ENCODE results near the gene OVCA2. TPM values are rescaled to one million over a fixed set of nuclear protein-coding genes. Genes with fewer than 3 reads are reported as not detected.
A peak's percentile ranks its signal among the peaks of the same experiment; 100 is the strongest.

OVCA2 gene
- 10 to 100 TPM; 25.3 to 35.5 (median 33.0) TPM for total RNA-seq
- long read RNA-seq, donor 1, transcript OVCA2-201 (2 exons, 1,122 nt): major isoform, 44 of 44 reads
- long read RNA-seq, donor 1, partial matches to known transcripts: 0 of 44 reads
- long read RNA-seq, donor 1, other reads (novel, unspliced or antisense): 0 of 44 reads
- long read RNA-seq, donor 2, transcript OVCA2-201 (2 exons, 1,122 nt): major isoform, 78 of 78 reads
- long read RNA-seq, donor 2, partial matches to known transcripts: 0 of 78 reads
- long read RNA-seq, donor 2, other reads (novel, unspliced or antisense): 0 of 78 reads

DNA sequence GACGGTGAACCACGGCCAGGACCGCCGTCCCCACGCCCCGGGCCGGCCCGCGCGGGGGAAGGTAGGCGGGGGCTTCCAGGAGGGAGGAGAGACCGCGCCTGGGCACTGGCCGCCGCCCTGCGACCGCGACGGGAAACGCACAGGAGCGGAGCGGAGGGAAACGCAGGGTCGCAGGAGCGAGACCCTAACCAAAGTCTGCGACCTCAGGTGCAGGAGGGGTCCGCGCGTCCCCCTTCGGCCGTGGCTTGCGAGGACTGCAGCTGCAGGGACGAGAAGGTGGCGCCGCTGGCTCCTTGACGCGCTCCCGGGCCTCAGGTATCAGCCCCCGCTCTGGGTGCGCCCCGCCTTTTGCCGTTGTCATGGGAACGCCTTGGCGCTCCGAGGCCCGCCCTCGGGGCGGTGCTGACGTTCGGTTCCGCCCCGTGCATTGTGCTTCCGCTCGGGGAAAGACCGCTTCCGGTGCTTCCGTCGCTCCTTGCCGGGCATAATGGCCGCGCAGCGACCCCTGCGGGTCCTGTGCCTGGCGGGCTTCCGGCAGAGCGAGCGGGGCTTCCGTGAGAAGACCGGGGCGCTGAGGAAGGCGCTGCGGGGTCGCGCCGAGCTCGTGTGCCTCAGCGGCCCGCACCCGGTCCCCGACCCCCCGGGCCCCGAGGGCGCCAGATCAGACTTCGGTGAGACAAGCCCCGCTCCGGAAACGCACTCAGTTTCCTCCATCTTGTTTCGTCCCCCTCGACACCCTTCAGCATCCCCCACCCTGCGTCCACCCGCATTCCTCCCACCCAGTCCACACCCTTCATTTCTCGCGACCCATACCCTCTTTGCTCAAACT lies at the start of gene OVCA2:
OVCA2 (plus strand) TSS at position 462 of the 829 bp plus-strand sequence; CDS start at position 488, 26 bp downstream.
- ATAC-seq: peak; percentile 98
- H3K9me3 ChIP-seq: no peaks in the 10 kb centered on the region
- peak within 1 kb of the TSS; percentile 62 for H3K4me3 ChIP-seq
- H3K36me3 ChIP-seq (ENCODE audit: low read depth): no peaks in the 10 kb centered on the region
- intact Hi-C loops (cut with DNase I, micrococcal nuclease): loop anchor here in 1 of 2 donors (10.0 kb wide), 1 partner anchor 1813 kb away; no protein-coding TSS in a partner anchor
- DNase-seq: peak; percentile 96 to 97 (median 97)
- TF ChIP-seq, protein P1, sequence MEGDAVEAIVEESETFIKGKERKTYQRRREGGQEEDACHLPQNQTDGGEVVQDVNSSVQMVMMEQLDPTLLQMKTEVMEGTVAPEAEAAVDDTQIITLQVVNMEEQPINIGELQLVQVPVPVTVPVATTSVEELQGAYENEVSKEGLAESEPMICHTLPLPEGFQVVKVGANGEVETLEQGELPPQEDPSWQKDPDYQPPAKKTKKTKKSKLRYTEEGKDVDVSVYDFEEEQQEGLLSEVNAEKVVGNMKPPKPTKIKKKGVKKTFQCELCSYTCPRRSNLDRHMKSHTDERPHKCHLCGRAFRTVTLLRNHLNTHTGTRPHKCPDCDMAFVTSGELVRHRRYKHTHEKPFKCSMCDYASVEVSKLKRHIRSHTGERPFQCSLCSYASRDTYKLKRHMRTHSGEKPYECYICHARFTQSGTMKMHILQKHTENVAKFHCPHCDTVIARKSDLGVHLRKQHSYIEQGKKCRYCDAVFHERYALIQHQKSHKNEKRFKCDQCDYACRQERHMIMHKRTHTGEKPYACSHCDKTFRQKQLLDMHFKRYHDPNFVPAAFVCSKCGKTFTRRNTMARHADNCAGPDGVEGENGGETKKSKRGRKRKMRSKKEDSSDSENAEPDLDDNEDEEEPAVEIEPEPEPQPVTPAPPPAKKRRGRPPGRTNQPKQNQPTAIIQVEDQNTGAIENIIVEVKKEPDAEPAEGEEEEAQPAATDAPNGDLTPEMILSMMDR (IDR thresholded peaks at IDR 0.05): no peak
- H3K4me1 ChIP-seq (ENCODE audit: low read depth): peaks cover 7% of the 10 kb centered on the region

DNA sequence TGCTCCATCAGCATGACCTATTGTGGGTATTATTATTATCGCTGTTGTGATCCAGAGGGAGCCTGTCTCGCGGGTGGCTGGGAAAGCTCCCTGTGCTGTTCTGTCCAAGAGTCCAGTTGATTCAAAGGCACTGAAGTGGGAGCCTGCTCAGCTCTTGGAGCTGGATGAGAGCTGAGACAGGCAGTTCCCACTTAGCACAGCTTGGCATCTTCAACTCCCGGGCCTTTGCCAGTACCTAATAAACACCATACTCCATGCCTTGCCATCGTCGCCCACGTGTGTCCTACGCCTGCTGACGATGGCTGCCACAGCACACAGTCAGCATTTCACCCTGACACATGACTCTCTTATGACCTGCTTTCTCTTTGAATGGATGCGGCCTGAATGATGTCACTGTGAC lies 49.3 kb upstream of the OVCA2 start:
- DNase-seq (no peak), ATAC-seq (no peak)
- TF ChIP-seq, protein P1 (IDR thresholded peaks at IDR 0.05): no peak
- H3K9me3 ChIP-seq: no peaks in the 10 kb centered on the region
- H3K36me3 ChIP-seq (ENCODE audit: low read depth): no peaks in the 10 kb centered on the region
- no peak overlapping the region for H3K4me3 ChIP-seq
- intact Hi-C loops (cut with DNase I, micrococcal nuclease): no loop called here
- peaks cover 3% of the 10 kb centered on the region for H3K4me1 ChIP-seq (ENCODE audit: low read depth)

DNA sequence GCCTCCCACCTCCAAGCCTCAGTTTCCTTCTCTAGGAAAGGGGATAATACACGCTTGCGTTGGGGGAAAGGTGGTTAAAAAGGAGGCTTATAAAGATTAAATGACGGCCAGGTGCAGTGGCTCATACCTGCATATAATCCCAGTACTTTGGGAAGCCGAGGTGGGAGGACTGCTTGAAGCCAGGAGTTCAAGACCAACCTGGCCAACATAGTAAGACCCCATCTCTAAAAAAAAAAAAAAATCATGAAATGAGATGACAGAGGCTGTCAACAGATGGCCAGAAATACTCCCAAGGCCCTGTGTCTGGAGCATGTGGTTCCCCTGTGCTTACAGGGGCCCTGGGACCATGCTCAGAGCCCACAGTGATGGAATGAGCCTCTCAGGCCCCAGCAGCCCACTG lies 47.1 kb upstream of the OVCA2 start:
- H3K4me3 ChIP-seq: no peak overlapping the region
- no peaks in the 10 kb centered on the region for H3K36me3 ChIP-seq (ENCODE audit: low read depth)
- DNase-seq (no peak), ATAC-seq (no peak)
- H3K4me1 ChIP-seq (ENCODE audit: low read depth): peaks cover 17% of the 10 kb centered on the region
- intact Hi-C loops (cut with DNase I, micrococcal nuclease): no loop called here
- H3K9me3 ChIP-seq: no peaks in the 10 kb centered on the region
- TF ChIP-seq, protein P1 (IDR thresholded peaks at IDR 0.05): no peak

DNA sequence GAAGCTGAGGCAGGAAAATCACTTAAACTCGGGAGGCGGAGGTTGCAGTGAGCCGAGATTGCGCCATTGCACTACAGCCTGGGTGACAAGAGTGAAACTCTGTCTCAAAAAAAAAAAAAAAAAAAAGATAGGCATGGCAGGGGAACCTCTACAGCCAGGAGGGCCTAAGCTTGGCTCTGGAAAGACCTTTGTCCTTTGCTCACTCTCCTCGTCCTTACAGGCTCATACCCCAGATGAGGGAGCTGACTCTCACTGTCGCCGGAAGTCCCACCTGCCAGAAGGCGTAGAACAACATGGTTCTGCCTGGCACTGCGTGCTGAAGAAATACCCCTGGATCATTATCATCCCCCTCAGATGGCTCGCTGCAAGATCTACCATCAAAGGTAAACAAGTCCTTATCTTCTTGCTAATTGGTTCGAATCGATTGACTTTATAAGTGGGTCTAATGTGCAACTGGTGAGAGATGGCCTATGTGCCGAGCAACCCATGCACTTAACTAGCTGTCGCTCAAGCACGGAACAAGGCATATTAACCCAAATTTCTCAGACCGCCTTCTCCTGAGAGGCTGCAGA lies 46.4 kb upstream of the OVCA2 start:
- Histone ChIP-seq H3K9me3 (no peaks in the 10 kb centered on the region), H3K4me3 (no peak overlapping the region), H3K4me1 (ENCODE audit: low read depth) (peaks cover 23% of the 10 kb centered on the region), H3K36me3 (ENCODE audit: low read depth) (no peaks in the 10 kb centered on the region)
- intact Hi-C loops (cut with DNase I, micrococcal nuclease): no loop called here
- TF ChIP-seq, protein P1 (IDR thresholded peaks at IDR 0.05): no peak
- ATAC-seq (no peak), DNase-seq (no peak)

DNA sequence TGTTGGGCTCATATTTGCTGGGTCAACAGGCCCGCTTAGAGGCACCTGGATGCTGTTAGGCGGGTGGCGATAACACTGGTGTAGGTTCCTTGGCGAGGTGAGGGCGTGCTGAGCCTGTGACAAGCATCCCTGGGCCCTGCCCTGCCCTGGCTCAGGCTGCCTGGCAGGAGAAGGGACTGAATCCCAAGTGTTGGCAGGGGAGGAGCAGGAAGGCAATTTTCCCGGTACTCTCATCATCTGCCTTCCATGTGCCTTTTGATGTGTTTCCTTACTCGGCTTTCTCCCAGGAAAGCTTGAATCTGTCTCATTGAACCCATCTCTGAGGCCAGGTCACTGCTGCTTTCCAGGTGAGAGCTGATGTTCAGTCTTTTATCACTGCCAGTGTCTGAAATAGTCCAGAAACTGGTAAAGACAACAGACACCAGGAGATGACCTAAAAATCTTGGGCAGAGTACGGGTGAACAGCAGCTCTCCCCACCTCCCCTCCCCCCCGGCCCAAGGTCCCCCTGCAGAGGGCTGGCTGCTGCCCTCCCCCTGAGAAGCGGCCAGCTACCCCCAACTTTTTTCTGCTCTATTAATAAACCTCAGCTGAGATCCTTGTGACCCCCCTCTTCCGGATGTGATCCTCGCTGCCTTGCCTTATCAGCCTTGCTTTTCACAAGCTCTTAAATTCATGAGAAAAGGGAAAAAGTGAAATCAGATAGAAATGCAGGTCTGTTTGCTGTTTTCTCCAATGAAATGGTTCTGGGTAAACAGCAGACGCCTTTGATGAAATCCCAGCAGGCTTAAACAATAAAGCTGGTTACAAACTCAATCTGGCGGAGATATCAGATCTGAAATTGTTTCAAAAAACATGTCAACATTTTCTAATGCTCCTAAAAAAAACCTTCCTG lies 45.7 kb upstream of the OVCA2 start:
- ATAC-seq: no peak
- Histone ChIP-seq H3K4me3 (no peak overlapping the region), H3K4me1 (ENCODE audit: low read depth) (peaks cover 23% of the 10 kb centered on the region)

More for the DNA sequence above, 45.7 kb upstream of the OVCA2 start:
- DNase-seq: no peak
- Histone ChIP-seq H3K9me3 (no peaks in the 10 kb centered on the region), H3K36me3 (ENCODE audit: low read depth) (no peaks in the 10 kb centered on the region)
- TF ChIP-seq, protein P1 (IDR thresholded peaks at IDR 0.05): no peak
- intact Hi-C loops (cut with DNase I, micrococcal nuclease): no loop called here

Measured in mucosa of descending colon (tissue), 3 donors.